Mesenteric fat pad (tissue), 1 donor: Measurements from ENCODE around the gene SLFN11. TPM values are rescaled to one million over a fixed set of nuclear protein-coding genes. Genes with fewer than 3 reads are reported as not detected.
"Not testable (repeated sequence)": the region's sequence is repeated elsewhere in the genome, so short reads cannot be mapped to it uniquely, and the experiment has no call there.

Experiments used
- DNase-seq: peaks from one replicate; pipeline ENCODE4 v3.0.0-alpha.2; 2020; ENCODE audit warnings: low spot score
- long read RNA-seq: library from polyadenylated mRNA; unstranded; transcript quantifications from one replicate; pipeline ENCODE4 v2.0.0, GENCODE V29; 2020
- total RNA-seq: library from RNA; stranded (reverse); fragmentation: NEBNext Ultra II Directional; extraction: Animal tissue kit (Norgen Biotek cat#: 25700); gene quantifications from one replicate; pipeline ENCODE4 v1.2.1, GENCODE V29; 2021
- donor health status: DM: yes; HTN: yes; CAD: no.

SLFN11 gene
- 54.7 TPM for total RNA-seq
- long read RNA-seq, partial matches to known transcripts, result 1 of 4 reads
- long read RNA-seq, other reads (novel, unspliced or antisense), result 3 of 4 reads

GRCh38 chr17:35373534-35373983, at the start of gene SLFN11:
SLFN11 (minus strand) TSS chr17:35373621; CDS start chr17:35363807, 9,814 bp downstream.
- DNase-seq, result peak; percentile 94

GRCh38 chr17:35421069-35421468, 47.6 kb upstream of the SLFN11 start:
- not testable (repeated sequence) for DNase-seq

- no peak for DNase-seq
Observed at GRCh38 chr17:35416659-35417058, 43.2 kb upstream of the SLFN11 start.

- DNase-seq, result not testable (repeated sequence)
Observed at GRCh38 chr17:35414707-35415106, 41.3 kb upstream of the SLFN11 start.

GRCh38 chr17:35414247-35414646, 40.8 kb upstream of the SLFN11 start:
- DNase-seq, result no peak

GRCh38 chr17:35407531-35407930, 34.1 kb upstream of the SLFN11 start:
- no peak for DNase-seq

GRCh38 chr17:35406568-35406967, 33.1 kb upstream of the SLFN11 start:
- DNase-seq, result no peak

- DNase-seq, result no peak
Observed at GRCh38 chr17:35404360-35404759, 30.9 kb upstream of the SLFN11 start.

GRCh38 chr17:35393783-35394182, 20.4 kb upstream of the SLFN11 start:
- not testable (repeated sequence) for DNase-seq

GRCh38 chr17:35390663-35391062, 17.2 kb upstream of the SLFN11 start:
- DNase-seq, result no peak

- DNase-seq, result no peak
Observed at GRCh38 chr17:35390156-35390555, 16.7 kb upstream of the SLFN11 start.

- no peak for DNase-seq
Observed at GRCh38 chr17:35387496-35387895, 14.1 kb upstream of the SLFN11 start.

- DNase-seq, result no peak
Observed at GRCh38 chr17:35377706-35378105, 4.3 kb upstream of the SLFN11 start.

- DNase-seq, result no peak
Observed at GRCh38 chr17:35377068-35377467, 3.6 kb upstream of the SLFN11 start.

- no peak for DNase-seq
Observed at GRCh38 chr17:35376245-35376644, 2.8 kb upstream of the SLFN11 start.

GRCh38 chr17:35374766-35375344, 1.4 kb upstream of the SLFN11 start:
- no peak for DNase-seq

GRCh38 chr17:35373984-35374765, 754 bp upstream of the SLFN11 start:
- no peak for DNase-seq

- DNase-seq, result no peak
Observed at GRCh38 chr17:35372846-35373533, 431 bp downstream of the SLFN11 start.

- DNase-seq, result no peak
Observed at GRCh38 chr17:35371934-35372333, 1.5 kb downstream of the SLFN11 start.

- DNase-seq, result no peak
Observed at GRCh38 chr17:35368081-35368830, 5.2 kb downstream of the SLFN11 start.

GRCh38 chr17:35361027-35361426, 12.4 kb downstream of the SLFN11 start:
- no peak for DNase-seq
